Measurements from ENCODE around the gene MYH10.

Gene MYH10

DNA sequence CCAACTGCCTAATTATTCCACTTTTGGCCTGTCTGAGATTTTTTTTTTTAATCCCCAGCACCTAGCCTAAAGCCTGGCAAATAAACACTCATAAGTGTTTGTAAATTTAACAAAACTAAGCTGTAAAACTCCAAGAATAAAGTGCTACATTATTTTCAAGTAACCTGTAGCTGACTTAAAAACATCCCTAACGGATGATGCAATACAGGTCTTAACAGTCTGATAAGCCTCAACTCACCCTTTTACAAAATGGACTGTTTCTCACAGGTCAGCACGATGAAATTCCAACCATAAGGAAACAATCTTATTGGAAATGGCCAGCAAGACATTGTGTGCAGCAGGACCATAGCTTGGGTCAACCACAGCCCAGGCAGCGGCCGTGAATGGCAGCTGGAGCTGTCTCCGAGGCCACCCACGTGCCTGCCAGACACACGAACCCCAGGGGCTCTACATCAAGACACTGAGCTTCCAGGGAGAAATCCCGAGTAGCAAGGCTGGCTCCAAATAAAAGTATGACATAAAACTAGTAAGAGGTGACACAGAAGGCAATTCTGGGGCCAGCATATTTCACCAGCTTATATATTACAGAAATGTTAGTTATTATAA, 135.9 kb downstream of the MYH10 start:
- no peak for DNase-seq (ENCODE audit: low read depth)

- no peak for DNase-seq (ENCODE audit: low read depth)
Measured at GRCh38 chr17:8494021-8494420, 136.5 kb downstream of the MYH10 start.

- DNase-seq (ENCODE audit: low read depth): no peak
Measured at GRCh38 chr17:8492121-8492520, 138.4 kb downstream of the MYH10 start.

- DNase-seq (ENCODE audit: low read depth): no peak
Measured at GRCh38 chr17:8490256-8491023, 140.1 kb downstream of the MYH10 start.

- no peak for DNase-seq (ENCODE audit: low read depth)
Measured at GRCh38 chr17:8489841-8490240, 140.7 kb downstream of the MYH10 start.

DNA sequence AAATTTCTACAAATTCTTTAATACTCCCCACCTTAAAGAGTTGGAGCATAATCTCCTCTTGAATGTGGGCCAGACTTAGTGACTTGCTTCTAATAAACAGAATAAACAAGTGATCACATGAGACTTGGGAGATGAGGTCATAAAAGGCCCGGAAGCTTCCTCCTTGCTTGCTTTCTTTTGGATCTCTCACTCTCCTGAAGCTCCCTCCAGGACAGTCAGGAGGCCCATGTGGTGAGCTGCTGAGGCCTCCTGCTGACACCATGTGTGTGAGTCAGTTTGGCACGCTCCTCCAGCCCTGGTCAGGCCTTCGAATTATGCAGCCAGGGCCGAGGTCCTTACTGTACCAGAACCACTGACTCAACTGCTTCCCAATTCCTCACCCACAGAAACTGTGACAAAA, 141.6 kb downstream of the MYH10 start:
- no peak for DNase-seq (ENCODE audit: low read depth)

DNA sequence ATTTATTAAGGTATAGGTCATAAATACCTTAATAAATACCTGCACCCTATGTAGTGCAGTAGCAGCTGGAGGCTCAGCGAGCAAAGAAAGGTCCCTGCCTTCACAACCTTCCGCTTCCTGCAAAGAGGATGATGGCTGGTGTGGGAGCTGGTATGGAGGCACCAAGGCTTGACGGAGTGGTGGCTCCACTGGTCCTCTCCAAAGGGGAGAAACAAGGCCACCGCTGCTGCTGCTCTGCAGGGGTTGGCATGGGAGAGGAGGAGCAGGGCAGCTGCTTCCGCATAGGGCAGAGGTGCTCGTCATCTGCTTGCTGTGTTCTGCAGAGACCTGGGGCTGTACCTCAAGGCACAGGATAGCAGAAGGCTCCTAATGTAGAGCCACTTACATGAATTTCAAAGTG, 142.0 kb downstream of the MYH10 start:
- no peak for DNase-seq (ENCODE audit: low read depth)

DNA sequence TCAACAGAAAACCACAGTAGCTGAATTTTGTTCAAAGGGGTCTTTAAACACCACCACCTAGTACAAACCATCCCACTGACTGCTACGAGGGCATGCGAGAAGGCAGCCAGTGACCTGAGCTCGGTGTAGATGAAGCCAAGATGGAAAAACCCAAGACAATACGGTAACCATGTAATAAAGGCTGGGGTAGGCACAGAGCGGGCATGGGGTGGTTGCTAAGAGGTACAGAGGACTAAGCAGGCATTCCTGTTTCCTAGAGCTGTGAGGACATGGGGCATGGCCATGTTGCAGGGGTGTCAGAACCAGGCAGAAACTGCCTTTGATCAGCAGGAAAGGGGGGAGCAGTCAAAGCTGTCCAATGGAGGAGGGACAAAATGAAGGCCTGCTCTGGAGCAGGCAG, 142.8 kb downstream of the MYH10 start:
- DNase-seq (ENCODE audit: low read depth): no peak

DNA sequence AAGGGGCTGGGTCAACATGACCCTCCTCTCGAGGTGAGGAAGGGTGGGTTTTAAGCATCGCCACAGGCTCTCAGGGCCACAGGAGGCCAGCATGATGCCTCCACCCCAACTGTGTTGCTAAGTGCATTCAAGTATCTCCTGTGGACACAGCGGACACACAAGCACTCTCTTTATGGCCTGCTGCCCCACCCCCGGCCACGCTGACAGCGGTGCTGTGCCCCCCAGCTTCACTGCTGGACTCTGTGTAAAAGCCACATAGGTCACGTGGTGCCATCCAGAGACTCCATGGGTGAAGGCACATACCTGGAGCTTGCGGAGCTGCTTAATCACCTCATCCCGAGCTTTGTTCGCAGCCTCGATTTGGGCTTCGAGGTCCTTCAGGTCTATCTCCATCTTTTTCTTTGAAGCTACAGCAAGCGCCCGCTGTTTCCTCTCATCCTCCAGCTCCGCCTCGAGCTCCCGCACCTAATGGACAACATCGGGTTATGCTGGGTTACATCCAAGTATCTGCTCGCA, 143.3 kb downstream of the MYH10 start:
- no peak for DNase-seq (ENCODE audit: low read depth)

- no peak for DNase-seq (ENCODE audit: low read depth)
Measured at GRCh38 chr17:8485491-8485890, 145.0 kb downstream of the MYH10 start.

GRCh38 chr17:8484465-8484864, 146.1 kb downstream of the MYH10 start:
- DNase-seq (ENCODE audit: low read depth): no peak

DNA sequence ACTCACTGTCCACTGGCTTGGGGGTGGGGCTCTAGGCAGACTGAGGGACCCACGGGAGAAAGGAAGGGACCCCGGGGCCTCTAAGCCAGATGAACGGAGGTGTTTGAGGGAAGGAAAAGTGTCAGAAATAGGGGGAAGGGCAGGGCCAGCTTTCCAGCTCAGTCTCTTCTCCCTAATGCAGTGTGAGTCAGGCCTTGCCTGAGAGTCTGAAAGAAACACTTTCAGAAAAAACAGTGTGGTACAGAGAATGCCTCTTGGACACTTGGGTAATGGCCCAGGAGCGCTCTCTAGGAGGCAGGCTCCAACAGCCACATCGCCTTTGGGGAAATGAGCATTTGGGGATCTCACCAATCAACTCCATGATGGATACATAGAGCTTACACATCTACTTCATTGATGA, 148.0 kb downstream of the MYH10 start:
- no peak for DNase-seq (ENCODE audit: low read depth)

DNA sequence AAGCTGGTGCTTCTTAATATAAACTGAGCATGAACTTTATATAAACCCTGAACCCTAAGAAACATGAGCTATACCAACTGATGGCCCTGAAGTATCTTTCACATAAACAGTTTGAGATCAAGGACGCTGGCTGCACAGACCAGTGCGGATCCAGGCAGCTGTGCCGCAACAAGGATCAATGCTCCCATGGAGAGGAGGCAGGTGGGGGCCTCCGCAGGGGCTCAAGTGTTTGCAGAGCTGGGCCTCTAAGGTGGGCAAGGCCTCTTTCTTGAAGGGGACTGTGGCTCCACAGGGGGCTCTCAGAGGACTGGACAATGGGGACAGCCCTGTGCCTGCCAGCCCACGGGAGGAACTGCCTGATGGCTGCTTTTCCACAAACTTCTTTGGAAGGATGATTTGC, 148.8 kb downstream of the MYH10 start:
- DNase-seq (ENCODE audit: low read depth): no peak

GRCh38 chr17:8481089-8481488, 149.4 kb downstream of the MYH10 start:
- no peak for DNase-seq (ENCODE audit: low read depth)

DNA sequence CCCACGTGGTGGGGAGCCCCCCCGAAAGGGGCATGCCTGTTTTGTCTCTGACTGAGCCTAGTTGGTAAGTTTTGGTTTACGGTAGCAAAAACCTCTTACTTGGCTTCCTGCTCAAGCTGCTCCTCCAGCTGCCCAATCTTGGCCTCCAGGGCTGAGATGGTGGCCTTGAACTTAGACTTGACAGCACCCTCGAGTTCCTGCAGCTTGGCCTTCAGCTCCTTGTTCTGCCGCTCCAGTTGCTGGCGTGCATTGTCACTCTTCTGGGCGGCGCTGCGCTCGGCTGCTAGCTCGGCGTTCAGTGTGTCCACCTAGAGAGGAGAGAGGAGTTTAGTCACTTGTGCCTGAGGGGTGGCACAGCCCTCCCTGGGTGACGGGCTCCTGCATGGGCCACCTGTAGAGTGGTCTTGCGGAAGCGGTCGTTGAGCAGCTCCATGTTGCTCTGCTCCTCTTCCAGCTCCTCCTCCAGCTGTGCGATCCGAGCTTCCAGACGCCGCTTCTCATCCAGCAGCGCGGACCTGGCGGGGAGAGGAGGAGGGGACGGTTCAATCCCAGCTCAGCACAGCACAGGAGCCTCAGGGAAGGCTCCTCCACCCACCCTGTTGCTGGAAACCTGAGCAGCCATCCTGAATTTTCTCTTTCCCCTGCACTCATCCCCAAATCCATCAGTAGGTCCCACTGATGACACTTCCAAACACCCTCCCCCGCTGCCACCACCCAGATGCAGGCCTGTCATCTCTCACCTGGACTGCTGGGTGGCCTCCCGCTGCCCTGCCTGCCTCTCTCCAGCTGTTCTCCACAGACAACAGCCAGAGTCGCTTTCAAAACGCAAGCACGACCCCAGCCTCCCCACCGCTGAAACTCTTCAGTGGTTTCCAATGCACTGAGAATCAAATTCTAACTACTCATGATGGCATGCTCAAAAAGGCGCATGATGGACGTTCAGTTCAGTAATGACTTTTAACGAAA, 150.2 kb downstream of the MYH10 start:
- DNase-seq (ENCODE audit: low read depth): no peak

DNA sequence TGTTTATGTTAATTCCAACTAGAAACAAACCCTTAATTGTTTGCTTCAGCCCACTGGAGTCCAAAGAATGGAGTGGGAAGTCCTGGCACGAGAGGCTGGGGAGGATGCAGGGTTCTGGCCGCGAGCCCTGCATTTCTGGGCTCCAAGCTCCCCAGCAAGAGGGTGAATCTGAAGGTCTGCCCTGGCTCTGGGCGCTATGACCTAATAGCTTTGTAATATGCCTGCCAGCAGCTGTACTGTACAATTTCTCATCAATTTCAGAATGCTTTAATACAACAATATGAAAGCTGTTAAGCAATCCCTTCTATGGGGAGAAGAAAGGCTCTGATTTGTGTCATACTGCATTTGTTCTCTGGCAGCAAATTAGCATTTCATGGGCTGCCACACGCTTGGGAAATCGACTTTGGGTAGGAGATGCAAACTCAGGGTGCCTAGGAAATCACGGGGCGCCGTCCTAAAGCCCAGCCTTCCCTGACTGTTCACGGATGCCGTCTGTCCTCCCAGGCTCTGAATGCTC, 151.0 kb downstream of the MYH10 start:
- DNase-seq (ENCODE audit: low read depth): no peak

- DNase-seq (ENCODE audit: low read depth): no peak
Measured at GRCh38 chr17:8477715-8478441, 152.6 kb downstream of the MYH10 start.

DNA sequence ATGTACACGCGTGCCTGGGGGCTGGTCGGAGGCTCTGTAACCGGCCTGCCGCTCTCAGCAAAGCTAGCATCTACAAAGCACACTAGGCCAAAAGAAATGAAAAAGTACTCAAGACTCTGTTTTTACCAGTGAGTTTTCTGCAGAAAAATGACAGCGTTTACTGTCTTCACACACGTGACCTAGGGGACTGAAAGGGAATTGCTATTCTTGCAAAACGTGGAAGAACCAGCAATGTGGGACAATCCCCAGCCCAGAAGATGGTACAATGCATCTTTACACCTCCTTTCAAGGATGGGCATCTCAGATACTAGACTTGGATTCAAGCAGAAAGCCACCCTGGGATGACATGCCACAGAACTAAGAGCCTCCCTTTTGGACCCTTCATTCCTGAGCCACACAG, 153.4 kb downstream of the MYH10 start:
- DNase-seq (ENCODE audit: low read depth): no peak

DNA sequence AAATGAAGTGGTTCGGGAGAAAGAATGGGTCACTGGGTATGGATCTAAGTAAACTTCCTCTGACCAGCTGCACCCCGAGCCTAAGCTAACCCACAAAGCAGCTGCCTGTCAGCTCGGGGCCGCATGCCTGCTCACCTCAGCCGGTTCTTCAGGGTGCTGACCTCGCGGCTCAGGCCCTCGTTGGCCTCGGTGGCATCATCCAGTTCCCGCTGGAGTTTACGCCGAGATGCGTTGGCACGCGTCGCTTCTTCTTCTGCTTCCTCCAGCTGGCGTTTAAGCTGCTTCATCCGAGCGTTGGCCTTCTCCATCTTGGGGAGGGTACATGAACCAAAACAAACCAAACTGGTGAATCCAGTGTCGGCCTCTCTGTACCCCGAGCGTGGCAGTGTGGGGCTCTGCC, 153.8 kb downstream of the MYH10 start:
- DNase-seq (ENCODE audit: low read depth): no peak

DNA sequence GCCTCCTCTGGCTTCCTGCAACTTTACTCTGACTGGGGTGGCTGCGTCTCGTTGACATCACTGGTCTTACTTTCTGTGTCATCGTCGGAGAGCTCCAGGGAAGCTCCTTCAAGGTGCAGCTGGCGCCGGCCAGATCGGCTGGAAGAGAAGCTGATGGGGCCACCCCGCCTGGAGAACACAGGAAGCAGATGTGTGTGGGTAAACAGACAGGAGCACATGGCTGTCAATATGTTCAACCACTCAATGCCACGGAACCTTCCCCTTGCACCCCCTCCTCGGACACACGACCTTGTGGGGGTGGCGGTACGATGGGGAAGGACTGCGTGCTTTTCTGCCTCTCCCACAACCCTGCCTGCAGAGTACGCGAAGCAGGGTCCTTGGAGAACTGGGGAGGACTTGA, 154.7 kb downstream of the MYH10 start:
- DNase-seq (ENCODE audit: low read depth): no peak

GRCh38 chr17:8475227-8475626, 155.3 kb downstream of the MYH10 start:
- DNase-seq (ENCODE audit: low read depth): no peak

DNA sequence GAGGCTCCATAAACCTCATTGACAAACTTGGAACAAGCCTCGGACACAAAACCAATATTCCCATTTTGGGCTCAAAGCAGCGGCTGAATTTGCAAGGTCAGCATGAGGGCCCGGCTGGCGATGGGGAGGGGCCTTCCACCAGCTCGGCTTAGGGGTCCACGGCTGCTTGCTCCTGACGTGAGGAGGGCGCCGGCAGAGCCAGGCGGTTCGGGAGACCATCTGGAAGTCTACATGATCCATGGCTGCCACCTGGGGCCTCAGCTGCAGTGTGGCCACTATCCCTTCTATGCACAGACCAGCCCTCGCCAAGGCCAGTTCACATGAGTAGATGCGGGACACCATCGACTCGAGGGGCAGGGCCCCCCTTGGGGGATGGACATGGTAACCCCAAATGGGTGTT, 155.7 kb downstream of the MYH10 start:
- DNase-seq (ENCODE audit: low read depth): no peak
